GM19468 (cell line): Measurements from ENCODE around the gene ANKRD65.

Experiments used
- ATAC-seq: cut with Tn5 transposase; IDR thresholded peaks from one replicate; pipeline ENCODE4 v1.9.1; 2021; ENCODE audit warnings: mild to moderate bottlenecking, moderate library complexity, moderate number of reproducible peaks; ENCODE audit not compliant: unreplicated experiment; ENCODE audit errors: extremely low read depth

The ANKRD65 gene

GRCh38 chr1:1442069-1442770, 21.1 kb upstream of the ANKRD65 start:
- no peak for ATAC-seq

- no peak for ATAC-seq
Observed at GRCh38 chr1:1441002-1441888, 20.2 kb upstream of the ANKRD65 start.

GRCh38 chr1:1440262-1441001, 19.4 kb upstream of the ANKRD65 start:
- ATAC-seq = no peak

GRCh38 chr1:1439546-1440261, 18.6 kb upstream of the ANKRD65 start:
- no peak for ATAC-seq

- ATAC-seq = no peak
Observed at GRCh38 chr1:1438531-1439381, 17.7 kb upstream of the ANKRD65 start.

- no peak for ATAC-seq
Observed at GRCh38 chr1:1437904-1438376, 16.9 kb upstream of the ANKRD65 start.

- no peak for ATAC-seq
Observed at GRCh38 chr1:1437033-1437903, 16.2 kb upstream of the ANKRD65 start.

- ATAC-seq = no peak
Observed at GRCh38 chr1:1436630-1437032, 15.6 kb upstream of the ANKRD65 start.

- no peak for ATAC-seq
Observed at GRCh38 chr1:1435911-1436629, 15.0 kb upstream of the ANKRD65 start.

GRCh38 chr1:1435106-1435903, 14.2 kb upstream of the ANKRD65 start, which contains the start of gene VWA1:
Gene VWA1, plus strand, starts transcription at chr1:1435690. Its CDS starts 59 bp downstream, at chr1:1435749.
- no peak for ATAC-seq

- no peak for ATAC-seq
Observed at GRCh38 chr1:1434824-1435105, 13.7 kb upstream of the ANKRD65 start.

GRCh38 chr1:1434131-1434823, 13.2 kb upstream of the ANKRD65 start:
- ATAC-seq = no peak

GRCh38 chr1:1433804-1434130, 12.7 kb upstream of the ANKRD65 start:
- ATAC-seq = no peak

GRCh38 chr1:1432951-1433803, 12.1 kb upstream of the ANKRD65 start:
- ATAC-seq = no peak

GRCh38 chr1:1432274-1432950, 11.3 kb upstream of the ANKRD65 start:
- no peak for ATAC-seq
